Measurements from ENCODE around the gene RPL18.

GRCh38 chr19:48630296-48631063 lies 11.5 kb upstream of the RPL18 start:
- TF ChIP-seq CTCF (conservative IDR thresholded peaks at IDR 0.05; ENCODE audit: low read depth, low read length) (no peak), EZH2 (IDR thresholded peaks at IDR 0.05; ENCODE audit: low read length, unreplicated experiment) (no peak)
